SK-N-SH (cell line): ENCODE results near the gene ASTN2. TPM values are rescaled to one million over a fixed set of nuclear protein-coding genes. Genes with fewer than 3 reads are reported as not detected.

ENCODE experiments used
- CTCF ChIA-PET: fragments of 300-600, 350-600 bp; formaldehyde crosslinking; extraction: SDS; loops from one replicate; lab custom pipeline; 2021; lab: Yijun Ruan, JAX
- POLR2A ChIA-PET: fragments of 350-600 bp; sonication (Branson Sonifier 250); formaldehyde crosslinking; extraction: SDS; loops from one replicate; lab custom pipeline; 2020; ENCODE audit warnings: antibody characterized with exemption, inconsistent platforms; lab: Yijun Ruan, JAX
- DNase-seq: peaks from one replicate; pipeline ENCODE4 v3.0.0; 2012
- H2AFZ ChIP-seq: fragments of 200-600 bp; sonication (generic); 2 replicates; pipeline ENCODE4 v1.8.1; 2016; ENCODE audit warnings: antibody characterized with exemption, mild to moderate bottlenecking, low read depth
- H3F3A ChIP-seq: fragments of 200-600 bp; sonication (generic); replicated peaks from 2 replicates; pipeline ENCODE3; 2016; ENCODE audit warnings: antibody characterized with exemption, mild to moderate bottlenecking; ENCODE audit not compliant: insufficient read depth
- H3K27ac ChIP-seq, 2 experiments: fragments of 200-500 bp in 1 of 2; fragments of 200-600 bp in 1 of 2; sonication (Bioruptor generic) in 1 of 2; sonication (generic), shearing (Covaris generic) in 1 of 2; 2 replicates each; pipeline versions ENCODE4 v1.5.1 to v1.6.1; 2014 to 2016; ENCODE audit warnings: low read depth in 2 of 2, inconsistent platforms in 1 of 2, low read length in 1 of 2, mild to moderate bottlenecking in 1 of 2, mixed read lengths in 1 of 2
- H3K27me3 ChIP-seq: fragments of 200-600 bp; sonication (generic), shearing (Covaris generic); 2 replicates; pipeline ENCODE4 v1.6.1; 2016; ENCODE audit warnings: mixed run types; ENCODE audit not compliant: insufficient read depth
- H3K36me3 ChIP-seq, 2 experiments: fragments of 200-500 bp in 1 of 2; fragments of 200-600 bp in 1 of 2; sonication (Bioruptor generic) in 1 of 2; sonication (generic) in 1 of 2; replicated peaks in 1 of 2; 2 replicates each; pipeline versions ENCODE3 to v1.5.1; 2014 to 2016; ENCODE audit warnings: low read length in 1 of 2, mild to moderate bottlenecking in 1 of 2; ENCODE audit not compliant: insufficient read depth in 2 of 2, control insufficient read depth in 1 of 2
- H3K4me1 ChIP-seq, 2 experiments: fragments of 200-500 bp in 1 of 2; fragments of 200-600 bp in 1 of 2; sonication (Bioruptor generic) in 1 of 2; sonication (generic), shearing (Covaris generic) in 1 of 2; 2 replicates each; pipeline versions ENCODE4 v1.5.1 to v1.6.1; 2014 to 2016; ENCODE audit warnings: low read depth in 1 of 2, low read length in 1 of 2, mixed run types in 1 of 2; ENCODE audit not compliant: insufficient read depth in 2 of 2, control insufficient read depth in 1 of 2
- H3K4me2 ChIP-seq: fragments of 200-600 bp; sonication (generic), shearing (Covaris generic); 2 replicates; pipeline ENCODE4 v1.6.1; 2017; ENCODE audit warnings: mixed run types
- H3K4me3 ChIP-seq, 2 experiments: fragments of 200-500 bp in 1 of 2; fragments of 200-600 bp in 1 of 2; sonication (Bioruptor generic) in 1 of 2; sonication (generic), shearing (Covaris generic) in 1 of 2; 2 replicates each; pipeline versions ENCODE4 v1.5.1 to v1.8.1; 2014 to 2016; ENCODE audit warnings: low read depth in 2 of 2, inconsistent platforms in 1 of 2, low read length in 1 of 2, mild to moderate bottlenecking in 1 of 2, mixed read lengths in 1 of 2, moderate library complexity in 1 of 2
- H3K79me2 ChIP-seq: fragments of 200-600 bp; sonication (generic); 2 replicates; pipeline ENCODE4 v1.8.1; 2017; ENCODE audit warnings: mild to moderate bottlenecking; ENCODE audit not compliant: insufficient read depth
- H3K9ac ChIP-seq: fragments of 200-600 bp; sonication (generic); 2 replicates; pipeline ENCODE4 v1.6.1; 2017; ENCODE audit warnings: mixed run types
- H3K9me2 ChIP-seq: fragments of 200-600 bp; sonication (generic); 2 replicates; pipeline ENCODE4 v1.6.1; 2017; ENCODE audit warnings: mixed run types
- H3K9me3 ChIP-seq: fragments of 200-600 bp; sonication (generic); 2 replicates; pipeline ENCODE4 v1.6.1; 2017; ENCODE audit warnings: mixed run types, mild to moderate bottlenecking, moderate library complexity
- H4K20me1 ChIP-seq: fragments of 200-600 bp; sonication (generic); 2 replicates; pipeline ENCODE4 v1.6.1; 2017; ENCODE audit warnings: mild to moderate bottlenecking, mixed run types; ENCODE audit not compliant: insufficient read depth
- ELF1 ChIP-seq: IDR thresholded peaks from 2 replicates; pipeline ENCODE4 v1.4.0; 2012
- EP300 ChIP-seq, 2 experiments: IDR thresholded peaks; 2 replicates each; pipeline versions ENCODE4 v1.4.0 to v1.6.1; 2012; ENCODE audit warnings: borderline replicate concordance in 1 of 2, low read depth in 1 of 2, low read length in 1 of 2
- EZH2phosphoT487 ChIP-seq: fragments of 200-600 bp; sonication (generic); IDR thresholded peaks from 2 replicates; pipeline ENCODE4 v1.6.1; 2017; ENCODE audit warnings: low read depth, mixed run types, mild to moderate bottlenecking, antibody characterized with exemption, moderate library complexity, borderline replicate concordance
- FOXJ3 ChIP-seq: sonication (generic); formaldehyde crosslinking; IDR thresholded peaks from 2 replicates; pipeline ENCODE4 v1.5.1; 2020; ENCODE audit warnings: mild to moderate bottlenecking, missing genetic modification reagents
- GABPA ChIP-seq: IDR thresholded peaks from 2 replicates; pipeline ENCODE4 v1.4.0; 2012; ENCODE audit warnings: low read depth, mild to moderate bottlenecking
- JUND ChIP-seq: IDR thresholded peaks from 2 replicates; pipeline ENCODE4 v1.4.0; 2012
- MEF2A ChIP-seq: IDR thresholded peaks from 2 replicates; pipeline ENCODE4 v1.4.0; 2012; ENCODE audit warnings: low read depth, borderline replicate concordance
- NRF1 ChIP-seq: IDR thresholded peaks from 2 replicates; pipeline ENCODE4 v1.6.1; 2012; ENCODE audit warnings: low read depth, mild to moderate bottlenecking, low read length
- RAD21 ChIP-seq: IDR thresholded peaks from 2 replicates; pipeline ENCODE4 v1.6.1; 2012; ENCODE audit warnings: mild to moderate bottlenecking, low read length
- RCOR1 ChIP-seq: fragments of 150-350 bp; IDR thresholded peaks from 2 replicates; pipeline ENCODE4 v1.6.1; 2017; ENCODE audit warnings: antibody characterized with exemption, low read length
- RXRA ChIP-seq: IDR thresholded peaks from 2 replicates; pipeline ENCODE4 v1.4.0; 2012; ENCODE audit warnings: low read depth, mild to moderate bottlenecking, borderline replicate concordance
- SMC3 ChIP-seq: IDR thresholded peaks from 2 replicates; pipeline ENCODE4 v1.6.1; 2012; ENCODE audit warnings: low read depth, low read length, improper control_type of control experiment
- WGBS: methylation state at CpG from one replicate; pipeline ENCODE4 v1.1.6; 2017; ENCODE audit warnings: low lambda C conversion rate; 5-methylcytosine and 5-hydroxymethylcytosine counted together
- polyA plus RNA-seq, 3 experiments: library from polyadenylated mRNA; depleted of rRNA; stranded (reverse); fragments of >200 nt; gene quantifications; 2 replicates each; pipeline ENCODE4 v1.2.3, GENCODE V29; 2012
- TF ChIP-seq, protein P1 (sequence below): IDR thresholded peaks from 2 replicates; pipeline ENCODE4 v1.4.0; 2012; ENCODE audit warnings: low read depth, borderline replicate concordance
- TF ChIP-seq, protein P2 (sequence below): IDR thresholded peaks from 2 replicates; pipeline ENCODE4; 2012
- TF ChIP-seq, protein P3 (sequence below): fragments of 150-350 bp; IDR thresholded peaks from 2 replicates; pipeline ENCODE4 v1.6.1; 2017; ENCODE audit warnings: antibody characterized with exemption, low read length, low read depth, borderline replicate concordance

Gene ASTN2
- polyA plus RNA-seq, 1 of the 3 experiments (the other 2 are of a cell fraction): 6.6 TPM

DNA sequence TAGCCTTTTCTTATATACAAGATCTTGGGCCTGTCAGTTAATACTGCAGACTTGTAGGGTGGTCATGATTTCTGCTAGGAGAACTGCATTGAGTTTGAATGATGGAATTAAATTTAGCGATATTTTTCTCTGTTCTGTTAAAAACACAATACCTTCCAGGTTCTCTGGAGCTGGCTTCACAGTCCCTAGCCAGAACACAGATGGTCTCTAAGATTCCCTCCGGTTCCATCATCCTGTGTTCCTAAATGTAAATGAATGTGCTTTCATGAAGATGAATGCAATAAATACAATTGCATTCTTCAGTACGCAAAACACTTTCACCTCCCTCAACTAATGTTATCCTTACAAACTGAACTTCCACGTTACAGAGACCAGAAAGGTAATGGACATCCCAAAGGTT, 264.9 kb downstream of the ASTN2 start:
- H3K4me3 ChIP-seq: no peak overlapping the region
- H3K4me1 ChIP-seq: no peaks in the 10 kb centered on the region; a peak in 1 of 4 replicates
- no peaks in the 10 kb centered on the region for H3K27me3 ChIP-seq
- H3K9me3 ChIP-seq: no peaks in the 10 kb centered on the region
- POLR2A ChIA-PET: no interaction called here
- H3K9me2 ChIP-seq: no peaks in the 10 kb centered on the region
- DNase-seq: no peak
- no peaks in the 10 kb centered on the region for H3F3A ChIP-seq
- H3K4me2 ChIP-seq: no peak overlapping the region
- H2AFZ ChIP-seq: no peak overlapping the region
- H3K9ac ChIP-seq: no peak overlapping the region
- no peaks in the 10 kb centered on the region for H4K20me1 ChIP-seq
- 42% methylated on average over 4 of the region's 4 CpGs for WGBS
- CTCF ChIA-PET: no interaction called here
- no peaks in the 10 kb centered on the region for H3K79me2 ChIP-seq
- TF ChIP-seq, protein P1, sequence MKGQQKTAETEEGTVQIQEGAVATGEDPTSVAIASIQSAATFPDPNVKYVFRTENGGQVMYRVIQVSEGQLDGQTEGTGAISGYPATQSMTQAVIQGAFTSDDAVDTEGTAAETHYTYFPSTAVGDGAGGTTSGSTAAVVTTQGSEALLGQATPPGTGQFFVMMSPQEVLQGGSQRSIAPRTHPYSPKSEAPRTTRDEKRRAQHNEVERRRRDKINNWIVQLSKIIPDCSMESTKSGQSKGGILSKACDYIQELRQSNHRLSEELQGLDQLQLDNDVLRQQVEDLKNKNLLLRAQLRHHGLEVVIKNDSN: no peak
- TF ChIP-seq, protein P2, sequence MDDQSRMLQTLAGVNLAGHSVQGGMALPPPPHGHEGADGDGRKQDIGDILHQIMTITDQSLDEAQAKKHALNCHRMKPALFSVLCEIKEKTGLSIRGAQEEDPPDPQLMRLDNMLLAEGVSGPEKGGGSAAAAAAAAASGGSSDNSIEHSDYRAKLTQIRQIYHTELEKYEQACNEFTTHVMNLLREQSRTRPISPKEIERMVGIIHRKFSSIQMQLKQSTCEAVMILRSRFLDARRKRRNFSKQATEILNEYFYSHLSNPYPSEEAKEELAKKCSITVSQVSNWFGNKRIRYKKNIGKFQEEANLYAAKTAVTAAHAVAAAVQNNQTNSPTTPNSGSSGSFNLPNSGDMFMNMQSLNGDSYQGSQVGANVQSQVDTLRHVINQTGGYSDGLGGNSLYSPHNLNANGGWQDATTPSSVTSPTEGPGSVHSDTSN: no peak
- no peak for TF ChIP-seq EP300 (IDR thresholded peaks at IDR 0.05; ENCODE audit: borderline replicate concordance in 1 of 2, low read depth in 1 of 2, low read length in 1 of 2)
- no peak for TF ChIP-seq EZH2phosphoT487
- no peak for TF ChIP-seq NRF1
- no peaks in the 10 kb centered on the region for H3K36me3 ChIP-seq
- no peak overlapping the region for H3K27ac ChIP-seq

DNA sequence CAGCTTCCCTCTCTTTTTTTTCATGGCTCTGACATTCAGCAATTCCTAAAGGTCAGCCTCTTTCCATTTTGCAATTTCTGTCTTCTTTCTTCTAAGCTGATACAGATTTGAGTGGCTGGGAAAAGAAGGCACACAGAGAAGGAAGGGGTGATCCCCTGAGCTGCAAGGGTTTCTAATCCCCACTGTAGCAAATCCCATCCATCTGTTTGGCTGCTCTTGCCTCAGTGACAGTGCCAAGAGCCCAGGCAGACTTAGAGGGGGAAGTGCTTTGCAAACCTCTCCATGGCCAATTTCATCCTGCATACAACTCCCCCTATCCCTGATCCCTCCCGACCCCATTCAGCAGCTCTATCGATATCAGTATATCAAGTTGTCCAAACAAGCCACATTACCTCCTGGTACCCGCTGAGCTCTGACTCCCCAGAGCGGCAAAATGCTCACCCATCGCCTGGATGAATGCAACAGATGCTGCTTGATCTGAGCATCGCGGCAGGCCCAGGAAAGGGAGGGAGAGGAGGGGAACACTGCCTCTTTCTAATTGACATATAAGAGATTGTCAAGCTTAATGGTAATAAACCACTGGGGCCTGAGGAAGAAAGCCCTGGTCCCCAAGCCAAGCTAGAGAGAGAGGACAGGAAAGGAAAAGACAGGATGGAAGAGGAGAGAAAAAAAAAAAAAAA, 268.9 kb downstream of the ASTN2 start:
- no peak for DNase-seq
- 41% methylated on average over 7 of the region's 7 CpGs for WGBS
- POLR2A ChIA-PET: no interaction called here

DNA sequence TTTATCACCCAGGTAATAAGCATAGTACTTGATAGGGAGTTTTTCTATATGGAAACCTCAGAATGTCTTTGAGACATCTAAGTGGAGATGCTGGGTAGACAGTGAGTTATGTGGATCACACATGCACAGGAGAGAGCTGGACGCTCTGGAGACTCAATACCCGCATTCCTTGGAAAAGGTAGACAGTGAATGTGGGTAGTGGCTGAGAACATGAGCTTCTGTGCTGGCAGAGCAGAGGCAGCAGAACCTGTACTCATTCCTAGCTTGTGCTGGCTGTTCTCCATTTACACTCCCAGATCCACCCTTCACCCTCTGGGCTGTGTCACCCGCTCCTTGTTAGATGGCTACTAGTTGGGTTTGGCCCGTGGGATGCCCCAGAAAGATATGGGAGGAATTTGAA, 269.8 kb downstream of the ASTN2 start:
- DNase-seq: no peak
- H3K27me3 ChIP-seq: no peaks in the 10 kb centered on the region
- no peaks in the 10 kb centered on the region for H3K9me3 ChIP-seq
- H3K27ac ChIP-seq: no peak overlapping the region
- TF ChIP-seq SMC3: no peak
- no peak for TF ChIP-seq EP300 (IDR thresholded peaks at IDR 0.05; ENCODE audit: borderline replicate concordance in 1 of 2, low read depth in 1 of 2, low read length in 1 of 2)
- TF ChIP-seq RXRA: no peak
- no peak for TF ChIP-seq FOXJ3 (CRISPR knock-in tag)
- TF ChIP-seq, protein P3, sequence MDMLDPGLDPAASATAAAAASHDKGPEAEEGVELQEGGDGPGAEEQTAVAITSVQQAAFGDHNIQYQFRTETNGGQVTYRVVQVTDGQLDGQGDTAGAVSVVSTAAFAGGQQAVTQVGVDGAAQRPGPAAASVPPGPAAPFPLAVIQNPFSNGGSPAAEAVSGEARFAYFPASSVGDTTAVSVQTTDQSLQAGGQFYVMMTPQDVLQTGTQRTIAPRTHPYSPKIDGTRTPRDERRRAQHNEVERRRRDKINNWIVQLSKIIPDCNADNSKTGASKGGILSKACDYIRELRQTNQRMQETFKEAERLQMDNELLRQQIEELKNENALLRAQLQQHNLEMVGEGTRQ: no peak
- no peak for TF ChIP-seq MEF2A
- no peak for TF ChIP-seq EZH2phosphoT487
- no peak for TF ChIP-seq ELF1
- TF ChIP-seq JUND: no peak
- no peak for TF ChIP-seq RCOR1
- no peak for TF ChIP-seq GABPA
- no peaks in the 10 kb centered on the region for H3F3A ChIP-seq
- H4K20me1 ChIP-seq: no peaks in the 10 kb centered on the region
- no peak overlapping the region for H3K4me2 ChIP-seq
- CTCF ChIA-PET: no interaction called here
- H3K36me3 ChIP-seq: no peaks in the 10 kb centered on the region
- POLR2A ChIA-PET: no interaction called here
- WGBS: 35% methylated on average over 4 of the region's 4 CpGs
- H3K4me1 ChIP-seq: no peaks in the 10 kb centered on the region; a peak in 1 of 4 replicates
- no peak overlapping the region for H3K4me3 ChIP-seq
- no peaks in the 10 kb centered on the region for H3K9me2 ChIP-seq
- H3K79me2 ChIP-seq: no peaks in the 10 kb centered on the region
- H2AFZ ChIP-seq: no peak overlapping the region
- H3K9ac ChIP-seq: no peak overlapping the region

More for the DNA sequence above, 268.9 kb downstream of the ASTN2 start:
- Histone ChIP-seq H3K9me2 (no peaks in the 10 kb centered on the region), H3K27me3 (no peaks in the 10 kb centered on the region), H3F3A (no peaks in the 10 kb centered on the region), H3K36me3 (no peaks in the 10 kb centered on the region), H4K20me1 (no peaks in the 10 kb centered on the region), H3K79me2 (no peaks in the 10 kb centered on the region), H3K9ac (no peak overlapping the region), H3K4me1 (no peaks in the 10 kb centered on the region; a peak in 1 of 4 replicates), H3K9me3 (no peaks in the 10 kb centered on the region), H3K4me2 (no peak overlapping the region), H2AFZ (no peak overlapping the region), H3K27ac (no peak overlapping the region), H3K4me3 (no peak overlapping the region)
- CTCF ChIA-PET: no interaction called here
- TF ChIP-seq RAD21: no peak
